Transverse colon (tissue), 4 donors: ENCODE measurements around the gene NDST3.

Source experiments
- EP300 ChIP-seq: sonication (generic); formaldehyde crosslinking; IDR thresholded peaks from one replicate; pipeline ENCODE4 v1.6.1; 2017; ENCODE audit warnings: antibody characterized with exemption, low read depth
- POLR2A ChIP-seq: fragments of 450-650 bp; IDR thresholded peaks from one replicate; pipeline ENCODE4 v1.6.1; 2016; ENCODE audit warnings: antibody characterized with exemption, mild to moderate bottlenecking, moderate library complexity
- POLR2AphosphoS5 ChIP-seq, 3 donors: sonication (generic); formaldehyde crosslinking; IDR thresholded peaks; one replicate each; pipeline ENCODE4 v1.6.1; 2016; ENCODE audit warnings: antibody characterized with exemption in 3 of 3
- TF ChIP-seq, protein P1 (sequence below), 5 experiments: fragments of 200-600 bp in 3 of 5; fragments of 450-650 bp in 2 of 5; sonication (generic) in 3 of 5; IDR thresholded peaks; 1 replicate in 2 of 5; 2 replicates in 3 of 5; pipeline ENCODE4 v1.5.1; 2016 to 2017; ENCODE audit warnings: antibody characterized with exemption in 5 of 5, inconsistent platforms in 3 of 5, mild to moderate bottlenecking in 2 of 5, moderate library complexity in 1 of 5

DNA sequence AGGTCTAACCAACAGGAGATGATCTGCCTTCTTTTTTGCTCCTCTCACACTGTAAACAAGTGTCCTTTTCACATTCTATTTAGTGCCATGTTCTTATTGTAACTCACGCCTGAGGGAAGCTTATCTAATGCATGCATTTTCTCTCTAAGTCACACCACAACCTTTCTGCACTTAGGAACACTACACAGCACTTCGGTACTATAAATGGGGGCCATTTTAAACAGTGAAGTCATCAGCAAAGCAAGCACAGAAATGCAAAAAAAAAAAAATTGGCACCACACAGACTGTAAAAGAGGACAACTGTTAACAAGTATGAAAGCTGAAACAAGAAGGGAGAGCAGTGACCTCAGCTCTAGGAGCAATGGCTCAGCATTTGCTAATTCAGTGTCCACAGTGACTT lies 273.4 kb downstream of the NDST3 start:
- TF ChIP-seq, protein P1, sequence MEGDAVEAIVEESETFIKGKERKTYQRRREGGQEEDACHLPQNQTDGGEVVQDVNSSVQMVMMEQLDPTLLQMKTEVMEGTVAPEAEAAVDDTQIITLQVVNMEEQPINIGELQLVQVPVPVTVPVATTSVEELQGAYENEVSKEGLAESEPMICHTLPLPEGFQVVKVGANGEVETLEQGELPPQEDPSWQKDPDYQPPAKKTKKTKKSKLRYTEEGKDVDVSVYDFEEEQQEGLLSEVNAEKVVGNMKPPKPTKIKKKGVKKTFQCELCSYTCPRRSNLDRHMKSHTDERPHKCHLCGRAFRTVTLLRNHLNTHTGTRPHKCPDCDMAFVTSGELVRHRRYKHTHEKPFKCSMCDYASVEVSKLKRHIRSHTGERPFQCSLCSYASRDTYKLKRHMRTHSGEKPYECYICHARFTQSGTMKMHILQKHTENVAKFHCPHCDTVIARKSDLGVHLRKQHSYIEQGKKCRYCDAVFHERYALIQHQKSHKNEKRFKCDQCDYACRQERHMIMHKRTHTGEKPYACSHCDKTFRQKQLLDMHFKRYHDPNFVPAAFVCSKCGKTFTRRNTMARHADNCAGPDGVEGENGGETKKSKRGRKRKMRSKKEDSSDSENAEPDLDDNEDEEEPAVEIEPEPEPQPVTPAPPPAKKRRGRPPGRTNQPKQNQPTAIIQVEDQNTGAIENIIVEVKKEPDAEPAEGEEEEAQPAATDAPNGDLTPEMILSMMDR (IDR thresholded peaks at IDR 0.05) = no peak
- TF ChIP-seq POLR2AphosphoS5 (IDR thresholded peaks at IDR 0.05) (no peak), EP300 (no peak), POLR2A (no peak)
